Activated CD4-positive, alpha-beta T cell treated with anti-CD3 and anti-CD28 coated beads, Interleukin-2, amount 50 U/mL, for 16 hours (primary cell): ENCODE measurements around the gene DSC2.

Source experiments
- DNase-seq: peaks from one replicate; pipeline ENCODE4 v3.0.0-alpha.2; 2020

Gene DSC2

GRCh38 chr18:31097666-31098065, 4.6 kb downstream of the DSC2 start:
- no peak for DNase-seq

- DNase-seq = no peak
Observed at GRCh38 chr18:31093880-31094279, 8.3 kb downstream of the DSC2 start.

- DNase-seq = no peak
Observed at GRCh38 chr18:31093294-31093693, 8.9 kb downstream of the DSC2 start.

- DNase-seq = no peak
Observed at GRCh38 chr18:31091350-31091749, 10.9 kb downstream of the DSC2 start.

- DNase-seq = no peak
Observed at GRCh38 chr18:31088532-31088931, 13.7 kb downstream of the DSC2 start.

GRCh38 chr18:31079973-31080372, 22.2 kb downstream of the DSC2 start:
- DNase-seq = no peak

- DNase-seq = no peak
Observed at GRCh38 chr18:31077878-31078277, 24.3 kb downstream of the DSC2 start.

GRCh38 chr18:31072175-31072574, 30.0 kb downstream of the DSC2 start:
- no peak for DNase-seq

GRCh38 chr18:31070206-31070605, 32.0 kb downstream of the DSC2 start:
- DNase-seq = no peak

- DNase-seq = no peak
Observed at GRCh38 chr18:31066266-31066665, 36.0 kb downstream of the DSC2 start.

GRCh38 chr18:31065036-31065773, 37.0 kb downstream of the DSC2 start:
- no peak for DNase-seq

- DNase-seq = peak; percentile 4
Observed at GRCh38 chr18:31064130-31064529, 38.1 kb downstream of the DSC2 start.

- DNase-seq = no peak
Observed at GRCh38 chr18:31061945-31062344, 40.3 kb downstream of the DSC2 start.

- DNase-seq = no peak
Observed at GRCh38 chr18:31058897-31059296, 43.3 kb downstream of the DSC2 start.

GRCh38 chr18:31057917-31058316, 44.3 kb downstream of the DSC2 start:
- DNase-seq = no peak

GRCh38 chr18:31057051-31057450, 45.2 kb downstream of the DSC2 start:
- DNase-seq = no peak

- DNase-seq = no peak
Observed at GRCh38 chr18:31056296-31056695, 45.9 kb downstream of the DSC2 start.

GRCh38 chr18:31050635-31051034, 51.6 kb downstream of the DSC2 start:
- DNase-seq = no peak

GRCh38 chr18:31049189-31049588, 53.0 kb downstream of the DSC2 start:
- no peak for DNase-seq

GRCh38 chr18:31048216-31048615, 54.0 kb downstream of the DSC2 start:
- DNase-seq = no peak

GRCh38 chr18:31046916-31047315, 55.3 kb downstream of the DSC2 start:
- no peak for DNase-seq

- no peak for DNase-seq
Observed at GRCh38 chr18:31045599-31045998, 56.6 kb downstream of the DSC2 start.

- no peak for DNase-seq
Observed at GRCh38 chr18:31044926-31045325, 57.3 kb downstream of the DSC2 start.

GRCh38 chr18:31043709-31044108, 58.5 kb downstream of the DSC2 start:
- no peak for DNase-seq
